ENCODE measurements around the gene THSD4. TPM values are rescaled to one million over a fixed set of nuclear protein-coding genes. Genes with fewer than 3 reads are reported as not detected.

THSD4 gene
- total and polyA plus RNA-seq, 2 donors (not counting 1 experiment from before 2014, with no cell fraction given) = 43.1 to 95.5 TPM

- no peaks in the 10 kb centered on the region for H3K79me2 ChIP-seq (ENCODE audit: control insufficient read depth, insufficient read depth, low read length)
- no peaks in the 10 kb centered on the region for H3K36me3 ChIP-seq (ENCODE audit: control insufficient read depth, insufficient read depth, low read length)
- no peaks in the 10 kb centered on the region for H3K4me1 ChIP-seq (ENCODE audit: control insufficient read depth, extremely low read depth, insufficient read depth, low read length)
- H3K4me3 ChIP-seq (replicated peaks in 1 of 4; ENCODE audit: control extremely low read depth in 1 of 4, insufficient read depth in 1 of 4, low read depth in 3 of 4, low read length in 4 of 4) = no peak overlapping the region
- no peak for TF ChIP-seq CTCF (conservative IDR thresholded peaks at IDR 0.05 in 1 of 2, IDR thresholded peaks at IDR 0.05 in 1 of 2; ENCODE audit: low read depth in 1 of 2, low read length in 2 of 2)
- no peak for TF ChIP-seq EZH2 (IDR thresholded peaks at IDR 0.05; ENCODE audit: low read length, missing control alignments)
- no peaks in the 10 kb centered on the region for H3K9me3 ChIP-seq (ENCODE audit: control insufficient read depth, insufficient read depth, low read depth, low read length)
- no peak overlapping the region for H2AFZ ChIP-seq (ENCODE audit: low read length)
- no peak for DNase-seq (ENCODE audit: low read depth in 2 of 2)
- H3K4me2 ChIP-seq (ENCODE audit: extremely low read depth, insufficient read depth, low read length) = no peak overlapping the region
- H3K9ac ChIP-seq (ENCODE audit: insufficient read depth, low read length) = no peak overlapping the region
- no peak overlapping the region for H3K27ac ChIP-seq (ENCODE audit: insufficient read depth, low read length)
- no peaks in the 10 kb centered on the region for H4K20me1 ChIP-seq (ENCODE audit: control insufficient read depth, extremely low read depth, insufficient read depth, low read length)
- H3K27me3 ChIP-seq (ENCODE audit: control insufficient read depth, insufficient read depth, low read length) = no peaks in the 10 kb centered on the region
Observed at GRCh38 chr15:71510763-71511162, 395.5 kb downstream of the THSD4 start.

GRCh38 chr15:71511796-71512681 is 396.8 kb downstream of the THSD4 start:
- Histone ChIP-seq H3K9me3 (ENCODE audit: control insufficient read depth, insufficient read depth, low read depth, low read length) (no peaks in the 10 kb centered on the region), H3K27ac (ENCODE audit: insufficient read depth, low read length) (no peak overlapping the region), H3K4me2 (ENCODE audit: extremely low read depth, insufficient read depth, low read length) (no peak overlapping the region), H3K79me2 (ENCODE audit: control insufficient read depth, insufficient read depth, low read length) (no peaks in the 10 kb centered on the region), H4K20me1 (ENCODE audit: control insufficient read depth, extremely low read depth, insufficient read depth, low read length) (no peaks in the 10 kb centered on the region), H3K27me3 (ENCODE audit: control insufficient read depth, insufficient read depth, low read length) (no peaks in the 10 kb centered on the region), H3K36me3 (ENCODE audit: control insufficient read depth, insufficient read depth, low read length) (no peaks in the 10 kb centered on the region), H3K4me3 (replicated peaks in 1 of 4; ENCODE audit: control extremely low read depth in 1 of 4, insufficient read depth in 1 of 4, low read depth in 3 of 4, low read length in 4 of 4) (no peak overlapping the region), H2AFZ (ENCODE audit: low read length) (no peak overlapping the region), H3K9ac (ENCODE audit: insufficient read depth, low read length) (no peak overlapping the region), H3K4me1 (ENCODE audit: control insufficient read depth, extremely low read depth, insufficient read depth, low read length) (no peaks in the 10 kb centered on the region)
- DNase-seq (ENCODE audit: low read depth in 2 of 2) = no peak
- TF ChIP-seq EZH2 (IDR thresholded peaks at IDR 0.05; ENCODE audit: low read length, missing control alignments) (no peak), CTCF (conservative IDR thresholded peaks at IDR 0.05 in 1 of 2, IDR thresholded peaks at IDR 0.05 in 1 of 2; ENCODE audit: low read depth in 1 of 2, low read length in 2 of 2) (no peak)

- H3K79me2 ChIP-seq (ENCODE audit: control insufficient read depth, insufficient read depth, low read length) = no peaks in the 10 kb centered on the region
- H3K9me3 ChIP-seq (ENCODE audit: control insufficient read depth, insufficient read depth, low read depth, low read length) = no peaks in the 10 kb centered on the region
- H2AFZ ChIP-seq (ENCODE audit: low read length) = no peak overlapping the region
- no peak overlapping the region for H3K9ac ChIP-seq (ENCODE audit: insufficient read depth, low read length)
- no peaks in the 10 kb centered on the region for H3K27me3 ChIP-seq (ENCODE audit: control insufficient read depth, insufficient read depth, low read length)
- no peaks in the 10 kb centered on the region for H3K36me3 ChIP-seq (ENCODE audit: control insufficient read depth, insufficient read depth, low read length)
- H3K4me2 ChIP-seq (ENCODE audit: extremely low read depth, insufficient read depth, low read length) = no peak overlapping the region
- no peaks in the 10 kb centered on the region for H3K4me1 ChIP-seq (ENCODE audit: control insufficient read depth, extremely low read depth, insufficient read depth, low read length)
- H3K27ac ChIP-seq (ENCODE audit: insufficient read depth, low read length) = no peak overlapping the region
- TF ChIP-seq EZH2 (IDR thresholded peaks at IDR 0.05; ENCODE audit: low read length, missing control alignments) (no peak), CTCF (conservative IDR thresholded peaks at IDR 0.05 in 1 of 2, IDR thresholded peaks at IDR 0.05 in 1 of 2; ENCODE audit: low read depth in 1 of 2, low read length in 2 of 2) (no peak)
- no peaks in the 10 kb centered on the region for H4K20me1 ChIP-seq (ENCODE audit: control insufficient read depth, extremely low read depth, insufficient read depth, low read length)
- H3K4me3 ChIP-seq (replicated peaks in 1 of 4; ENCODE audit: control extremely low read depth in 1 of 4, insufficient read depth in 1 of 4, low read depth in 3 of 4, low read length in 4 of 4) = no peak overlapping the region
- DNase-seq (ENCODE audit: low read depth in 2 of 2) = no peak
Observed at GRCh38 chr15:71512682-71513006, 397.4 kb downstream of the THSD4 start.

Data from fibroblast of lung (primary cell).